ENCODE measurements around the gene INSYN2A.

INSYN2A gene

DNA sequence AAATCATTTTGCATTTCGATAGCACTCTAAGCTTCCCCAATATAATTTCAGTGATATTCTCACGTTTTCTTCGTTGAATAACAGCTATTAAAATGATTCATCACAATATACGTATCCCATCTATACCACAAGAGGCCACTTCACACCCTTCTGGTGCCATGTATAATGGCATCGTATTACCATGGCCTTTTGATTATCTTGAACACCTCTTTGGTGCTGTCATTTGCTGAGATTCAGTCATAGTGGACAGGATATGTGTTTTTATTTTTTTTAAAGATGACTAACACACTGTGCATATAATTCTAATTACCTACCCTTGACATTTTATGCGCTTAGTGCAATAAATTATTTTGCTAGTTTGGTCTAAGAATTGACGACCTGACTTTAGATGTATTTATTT lies 6.7 kb upstream of the INSYN2A start:
- no peak for DNase-seq (ENCODE audit: low read depth, low spot score)
- no peaks in the 10 kb centered on the region for H3K36me3 ChIP-seq (ENCODE audit: insufficient read depth, low read length)
- TF ChIP-seq EZH2 (IDR thresholded peaks at IDR 0.05) (no peak), POLR2AphosphoS5 (IDR thresholded peaks at IDR 0.05; ENCODE audit: borderline replicate concordance, low read depth, low read length) (no peak), FOXP2 (optimal IDR thresholded peaks at IDR 0.05; ENCODE audit: control extremely low read depth, extremely low read length, insufficient read depth) (no peak)
- H3K9me3 ChIP-seq (ENCODE audit: low read depth, low read length), result no peaks in the 10 kb centered on the region
- H3K4me3 ChIP-seq, result no peak overlapping the region
- no peak overlapping the region for H3K27ac ChIP-seq
- no peak overlapping the region for H3K9ac ChIP-seq (ENCODE audit: insufficient read length)

DNA sequence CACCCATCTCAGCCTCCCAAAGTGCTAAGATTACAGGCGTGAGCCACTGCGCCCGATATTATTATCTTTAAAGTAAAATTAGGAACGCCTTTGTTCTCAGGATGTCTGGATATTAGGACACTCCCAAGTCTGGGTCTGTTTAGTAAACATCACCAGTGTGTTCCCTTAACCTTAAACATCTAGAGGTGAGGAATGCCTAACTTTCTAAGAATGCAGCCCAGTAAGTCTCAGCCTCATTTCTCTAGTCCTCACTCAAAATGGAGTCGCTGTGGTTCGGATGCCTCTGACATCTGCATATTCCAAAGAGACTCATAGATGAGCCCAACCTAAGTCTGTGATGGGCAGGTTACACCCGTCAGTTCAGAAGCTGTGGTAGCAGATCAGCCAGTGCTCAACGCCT lies 4.3 kb upstream of the INSYN2A start:
- Histone ChIP-seq H3K4me3 (no peak overlapping the region), H3K9me3 (ENCODE audit: low read depth, low read length) (no peaks in the 10 kb centered on the region), H3K27ac (no peak overlapping the region), H3K9ac (ENCODE audit: insufficient read length) (no peak overlapping the region), H3K36me3 (ENCODE audit: insufficient read depth, low read length) (no peaks in the 10 kb centered on the region)
- no peak for TF ChIP-seq FOXP2 (optimal IDR thresholded peaks at IDR 0.05; ENCODE audit: control extremely low read depth, extremely low read length, insufficient read depth)
- TF ChIP-seq EZH2 (IDR thresholded peaks at IDR 0.05), result no peak
- TF ChIP-seq POLR2AphosphoS5 (IDR thresholded peaks at IDR 0.05; ENCODE audit: borderline replicate concordance, low read depth, low read length), result no peak
- DNase-seq (ENCODE audit: low read depth, low spot score), result no peak

DNA sequence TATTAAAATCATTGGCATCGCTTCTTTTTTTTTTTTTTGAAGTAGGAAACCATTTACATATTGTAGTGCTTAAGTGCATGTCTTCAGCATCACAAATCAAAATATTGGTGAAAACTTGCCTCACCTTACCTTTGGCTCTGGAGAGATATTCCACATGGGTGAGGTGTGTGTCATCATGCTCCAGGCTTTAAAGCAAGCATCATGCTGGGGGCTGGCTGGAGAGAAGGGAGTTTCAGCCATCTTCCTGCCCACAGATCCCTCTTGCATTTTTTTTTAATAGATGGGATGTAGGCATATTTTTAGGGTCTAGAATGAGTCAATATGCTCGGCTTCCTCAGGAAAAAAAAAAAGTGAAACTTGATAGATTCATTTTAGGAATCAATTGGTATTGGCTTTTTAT lies 2.3 kb upstream of the INSYN2A start:
- Histone ChIP-seq H3K36me3 (ENCODE audit: insufficient read depth, low read length) (no peaks in the 10 kb centered on the region), H3K4me3 (no peak overlapping the region), H3K9ac (ENCODE audit: insufficient read length) (no peak overlapping the region), H3K9me3 (ENCODE audit: low read depth, low read length) (no peaks in the 10 kb centered on the region), H3K27ac (no peak overlapping the region)
- DNase-seq (ENCODE audit: low read depth, low spot score), result no peak
- no peak for TF ChIP-seq EZH2 (IDR thresholded peaks at IDR 0.05)
- no peak for TF ChIP-seq POLR2AphosphoS5 (IDR thresholded peaks at IDR 0.05; ENCODE audit: borderline replicate concordance, low read depth, low read length)
- TF ChIP-seq FOXP2 (optimal IDR thresholded peaks at IDR 0.05; ENCODE audit: control extremely low read depth, extremely low read length, insufficient read depth), result no peak

DNA sequence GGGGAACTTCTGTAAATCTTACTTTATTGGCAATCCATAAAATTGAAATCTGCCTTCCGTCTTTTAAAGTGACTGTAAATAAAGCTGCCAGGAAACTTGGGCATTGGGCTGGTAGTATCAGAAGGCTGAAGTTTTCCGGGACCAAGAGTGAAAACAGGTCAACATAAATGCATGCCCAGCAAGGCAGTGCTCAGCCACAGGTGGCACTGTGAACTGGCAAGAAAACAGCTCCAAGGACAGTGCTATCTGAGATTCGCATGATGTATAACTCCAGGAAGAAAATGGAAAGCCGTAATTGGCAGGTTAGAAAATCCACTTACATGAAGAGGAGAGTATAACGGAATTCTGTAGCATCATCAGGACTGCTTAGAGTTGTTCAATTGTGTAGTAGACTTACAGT lies 1.9 kb upstream of the INSYN2A start:
- TF ChIP-seq FOXP2 (optimal IDR thresholded peaks at IDR 0.05; ENCODE audit: control extremely low read depth, extremely low read length, insufficient read depth), result no peak
- no peak for TF ChIP-seq POLR2AphosphoS5 (IDR thresholded peaks at IDR 0.05; ENCODE audit: borderline replicate concordance, low read depth, low read length)
- no peak for TF ChIP-seq EZH2 (IDR thresholded peaks at IDR 0.05)
- no peak for DNase-seq (ENCODE audit: low read depth, low spot score)
- no peaks in the 10 kb centered on the region for H3K9me3 ChIP-seq (ENCODE audit: low read depth, low read length)

DNA sequence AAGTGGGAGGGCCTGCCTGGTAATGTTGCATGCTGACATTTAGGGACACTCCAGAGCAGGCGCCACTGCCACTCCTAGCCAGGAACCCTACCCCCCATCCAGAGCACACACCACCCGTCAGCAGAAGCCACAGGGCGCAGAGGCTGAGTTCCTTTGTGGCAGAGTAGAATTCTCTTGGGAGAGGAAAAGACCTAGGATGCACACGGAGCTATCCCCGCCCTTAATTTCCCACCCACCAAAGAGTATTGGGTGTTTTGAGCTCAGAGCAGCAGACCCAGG lies 702 bp upstream of the INSYN2A start:
- H3K36me3 ChIP-seq (ENCODE audit: insufficient read depth, low read length), result no peaks in the 10 kb centered on the region
- H3K9me3 ChIP-seq (ENCODE audit: low read depth, low read length), result no peaks in the 10 kb centered on the region
- TF ChIP-seq FOXP2 (optimal IDR thresholded peaks at IDR 0.05; ENCODE audit: control extremely low read depth, extremely low read length, insufficient read depth), result no peak
- TF ChIP-seq EZH2 (IDR thresholded peaks at IDR 0.05), result no peak
- no peak for TF ChIP-seq POLR2AphosphoS5 (IDR thresholded peaks at IDR 0.05; ENCODE audit: borderline replicate concordance, low read depth, low read length)
- DNase-seq (ENCODE audit: low read depth, low spot score), result no peak
- no peak overlapping the region for H3K9ac ChIP-seq (ENCODE audit: insufficient read length)
- H3K4me3 ChIP-seq, result no peak overlapping the region
- H3K27ac ChIP-seq, result no peak overlapping the region

More for the DNA sequence above, 1.9 kb upstream of the INSYN2A start:
- H3K27ac ChIP-seq, result no peak overlapping the region
- H3K9ac ChIP-seq (ENCODE audit: insufficient read length), result no peak overlapping the region
- H3K4me3 ChIP-seq, result no peak overlapping the region
- H3K36me3 ChIP-seq (ENCODE audit: insufficient read depth, low read length), result no peaks in the 10 kb centered on the region

DNA sequence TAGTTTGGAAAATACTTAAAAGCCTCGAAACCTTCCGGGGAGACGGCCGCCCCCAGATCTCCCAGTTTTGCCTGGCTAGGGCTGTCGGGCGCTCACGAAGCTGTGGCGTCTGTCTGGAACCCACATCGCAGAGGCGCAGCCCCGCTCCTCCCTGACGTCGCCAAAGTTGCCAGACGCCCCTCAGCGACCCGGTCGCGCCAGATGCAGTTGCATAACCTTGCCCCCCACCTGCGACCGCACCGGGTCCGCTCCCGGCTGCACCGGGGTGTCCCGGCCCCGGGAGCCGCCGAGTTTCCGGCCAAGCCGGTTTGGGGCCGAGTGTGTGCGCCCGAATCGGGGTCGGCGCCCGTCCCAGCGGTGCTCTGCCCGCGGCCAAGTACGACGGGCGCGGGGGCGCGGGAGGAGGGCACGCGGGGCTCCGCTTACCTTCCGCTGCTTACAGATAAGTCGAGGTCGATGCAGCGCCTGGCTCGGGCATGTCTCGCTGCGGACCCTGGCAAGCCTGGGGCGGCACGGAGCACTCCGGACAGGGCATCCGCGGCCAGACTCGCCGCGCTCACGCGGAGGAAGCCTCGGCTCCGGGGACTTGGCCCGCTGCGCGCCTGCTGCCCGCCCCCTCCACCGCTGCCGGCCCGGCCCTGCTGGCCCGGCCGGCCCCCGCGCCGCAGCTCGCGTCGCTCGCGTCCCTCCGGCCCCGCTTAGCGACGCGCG lies 665 bp downstream of the INSYN2A start:
- DNase-seq (ENCODE audit: low read depth, low spot score), result no peak
- Histone ChIP-seq H3K9me3 (ENCODE audit: low read depth, low read length) (no peaks in the 10 kb centered on the region), H3K27ac (no peak overlapping the region), H3K36me3 (ENCODE audit: insufficient read depth, low read length) (no peaks in the 10 kb centered on the region), H3K4me3 (no peak overlapping the region), H3K9ac (ENCODE audit: insufficient read length) (no peak overlapping the region)
- TF ChIP-seq POLR2AphosphoS5 (IDR thresholded peaks at IDR 0.05; ENCODE audit: borderline replicate concordance, low read depth, low read length) (no peak), EZH2 (IDR thresholded peaks at IDR 0.05) (no peak), FOXP2 (optimal IDR thresholded peaks at IDR 0.05; ENCODE audit: control extremely low read depth, extremely low read length, insufficient read depth) (no peak)

DNA sequence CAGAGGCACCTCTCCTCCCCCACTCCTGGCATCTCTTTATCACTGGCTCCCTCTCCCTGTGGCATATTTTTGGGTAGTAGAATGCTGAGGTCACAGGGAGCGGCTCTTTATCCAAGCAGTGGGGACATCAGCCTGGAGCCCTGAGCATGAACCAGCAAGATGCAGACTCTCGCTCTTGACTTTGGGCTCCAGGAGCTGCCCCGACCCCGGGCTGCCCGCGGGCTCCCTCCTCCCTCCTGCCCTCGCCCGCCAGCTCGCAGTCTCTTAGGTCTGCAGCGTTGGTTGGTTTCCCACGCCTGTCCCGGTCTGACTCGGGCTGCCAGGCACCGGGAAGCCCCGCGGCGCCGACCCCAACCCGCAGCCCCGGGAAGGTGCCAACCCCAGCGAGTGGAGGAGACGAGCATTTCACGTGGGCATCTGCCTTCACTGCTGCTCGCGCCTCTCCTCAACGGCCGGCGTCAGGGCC lies 1.3 kb downstream of the INSYN2A start:
- Histone ChIP-seq H3K9me3 (ENCODE audit: low read depth, low read length) (no peaks in the 10 kb centered on the region), H3K27ac (no peak overlapping the region), H3K4me3 (no peak overlapping the region), H3K36me3 (ENCODE audit: insufficient read depth, low read length) (no peaks in the 10 kb centered on the region), H3K9ac (ENCODE audit: insufficient read length) (no peak overlapping the region)
- no peak for DNase-seq (ENCODE audit: low read depth, low spot score)
- TF ChIP-seq EZH2 (IDR thresholded peaks at IDR 0.05) (no peak), POLR2AphosphoS5 (IDR thresholded peaks at IDR 0.05; ENCODE audit: borderline replicate concordance, low read depth, low read length) (no peak), FOXP2 (optimal IDR thresholded peaks at IDR 0.05; ENCODE audit: control extremely low read depth, extremely low read length, insufficient read depth) (no peak)

DNA sequence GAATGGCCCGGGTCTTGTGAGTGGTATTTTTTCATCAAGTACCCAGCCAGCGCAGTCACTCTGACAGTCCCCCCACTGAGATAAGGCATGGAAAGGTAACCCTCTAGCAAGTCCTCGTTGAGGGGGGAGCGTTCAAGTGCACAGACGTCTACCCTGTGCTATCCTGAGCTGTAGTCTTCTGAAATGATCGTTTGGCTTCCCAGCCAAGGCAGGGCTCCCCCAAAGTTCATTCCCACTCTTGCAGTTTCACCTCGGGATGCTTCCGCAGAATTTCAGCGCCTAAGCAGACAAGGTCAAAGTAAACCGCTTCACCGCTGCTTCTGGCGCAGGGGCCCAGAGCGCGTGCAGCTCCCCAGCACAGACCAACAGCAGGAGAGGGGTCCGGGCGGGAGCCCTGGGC lies 1.8 kb downstream of the INSYN2A start:
- no peaks in the 10 kb centered on the region for H3K36me3 ChIP-seq (ENCODE audit: insufficient read depth, low read length)
- no peak overlapping the region for H3K4me3 ChIP-seq
- H3K9me3 ChIP-seq (ENCODE audit: low read depth, low read length), result no peaks in the 10 kb centered on the region
- no peak for DNase-seq (ENCODE audit: low read depth, low spot score)
- no peak overlapping the region for H3K9ac ChIP-seq (ENCODE audit: insufficient read length)
- H3K27ac ChIP-seq, result no peak overlapping the region
- TF ChIP-seq FOXP2 (optimal IDR thresholded peaks at IDR 0.05; ENCODE audit: control extremely low read depth, extremely low read length, insufficient read depth), result no peak
- no peak for TF ChIP-seq POLR2AphosphoS5 (IDR thresholded peaks at IDR 0.05; ENCODE audit: borderline replicate concordance, low read depth, low read length)
- TF ChIP-seq EZH2 (IDR thresholded peaks at IDR 0.05), result no peak

DNA sequence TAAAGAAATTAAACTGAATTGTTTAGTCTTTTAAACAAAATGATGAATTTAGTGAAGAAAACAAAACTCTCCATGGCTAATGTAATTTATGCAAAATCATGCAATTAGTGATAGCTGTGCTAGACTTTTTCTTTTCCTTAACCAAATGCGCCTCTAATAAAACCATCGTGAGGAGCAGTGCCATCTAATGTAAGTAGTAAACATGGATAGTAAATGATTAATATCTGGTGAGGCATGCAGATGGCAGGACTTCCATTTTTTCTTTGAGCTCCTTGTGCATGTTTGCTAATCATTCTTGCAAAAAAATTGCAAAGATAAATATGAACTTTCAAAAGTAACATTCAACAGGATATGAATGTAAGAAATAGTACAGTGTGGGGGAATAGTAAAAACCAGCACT lies 2.3 kb downstream of the INSYN2A start:
- no peak overlapping the region for H3K4me3 ChIP-seq
- H3K36me3 ChIP-seq (ENCODE audit: insufficient read depth, low read length), result no peaks in the 10 kb centered on the region
- H3K9me3 ChIP-seq (ENCODE audit: low read depth, low read length), result no peaks in the 10 kb centered on the region
- DNase-seq (ENCODE audit: low read depth, low spot score), result no peak
- H3K27ac ChIP-seq, result no peak overlapping the region
- TF ChIP-seq FOXP2 (optimal IDR thresholded peaks at IDR 0.05; ENCODE audit: control extremely low read depth, extremely low read length, insufficient read depth), result no peak
- TF ChIP-seq EZH2 (IDR thresholded peaks at IDR 0.05), result no peak
- no peak for TF ChIP-seq POLR2AphosphoS5 (IDR thresholded peaks at IDR 0.05; ENCODE audit: borderline replicate concordance, low read depth, low read length)
- no peak overlapping the region for H3K9ac ChIP-seq (ENCODE audit: insufficient read length)

Data from SK-N-MC (cell line).